DMS153 treated with DMSO at 0.1 percent for 48 hours (cell line): Measurements from ENCODE around the gene LHX5.

Source experiments
- DNase-seq: peaks from one replicate; lab custom pipeline; 2025; ENCODE audit not compliant: unreplicated experiment; lab: John Stamatoyannopoulos, UW

The LHX5 gene

GRCh38 chr12:113418213-113418879 is 53.3 kb downstream of the LHX5 start:
- no peak for DNase-seq

GRCh38 chr12:113416091-113416754 is 55.4 kb downstream of the LHX5 start:
- no peak for DNase-seq

GRCh38 chr12:113414519-113415038 is 57.1 kb downstream of the LHX5 start:
- no peak for DNase-seq

- DNase-seq = peak; percentile 2
Observed at GRCh38 chr12:113413488-113413939, 58.2 kb downstream of the LHX5 start.
